GM12872 (cell line): ENCODE results near the gene IL17B.

ENCODE experiments used
- TF ChIP-seq, protein P1 (sequence below): IDR thresholded peaks from 3 replicates; pipeline ENCODE4 v1.5.1; 2011; ENCODE audit warnings: low read depth, mild to moderate bottlenecking, low read length, moderate library complexity; ENCODE audit not compliant: insufficient read depth

Gene IL17B

DNA sequence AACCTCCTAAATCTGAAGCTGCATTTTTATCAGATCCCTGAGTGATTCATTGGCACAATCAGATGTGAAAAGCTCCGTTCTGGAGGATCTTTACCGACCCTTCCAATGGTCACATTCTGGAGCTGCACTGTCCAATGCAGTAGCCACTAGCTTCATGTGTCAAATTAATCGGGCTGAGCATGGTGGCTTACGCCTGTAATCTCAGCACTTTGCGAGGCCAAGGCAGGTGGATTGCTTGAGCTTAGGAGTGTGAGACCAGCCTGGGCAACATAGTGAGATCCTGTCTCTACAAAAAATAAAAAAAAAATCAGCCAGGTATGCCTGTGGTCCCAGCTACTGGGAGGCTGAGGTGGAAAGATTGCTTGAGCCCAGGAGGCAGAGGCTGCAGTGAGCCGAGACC, 3.7 kb downstream of the IL17B start:
- TF ChIP-seq, protein P1, sequence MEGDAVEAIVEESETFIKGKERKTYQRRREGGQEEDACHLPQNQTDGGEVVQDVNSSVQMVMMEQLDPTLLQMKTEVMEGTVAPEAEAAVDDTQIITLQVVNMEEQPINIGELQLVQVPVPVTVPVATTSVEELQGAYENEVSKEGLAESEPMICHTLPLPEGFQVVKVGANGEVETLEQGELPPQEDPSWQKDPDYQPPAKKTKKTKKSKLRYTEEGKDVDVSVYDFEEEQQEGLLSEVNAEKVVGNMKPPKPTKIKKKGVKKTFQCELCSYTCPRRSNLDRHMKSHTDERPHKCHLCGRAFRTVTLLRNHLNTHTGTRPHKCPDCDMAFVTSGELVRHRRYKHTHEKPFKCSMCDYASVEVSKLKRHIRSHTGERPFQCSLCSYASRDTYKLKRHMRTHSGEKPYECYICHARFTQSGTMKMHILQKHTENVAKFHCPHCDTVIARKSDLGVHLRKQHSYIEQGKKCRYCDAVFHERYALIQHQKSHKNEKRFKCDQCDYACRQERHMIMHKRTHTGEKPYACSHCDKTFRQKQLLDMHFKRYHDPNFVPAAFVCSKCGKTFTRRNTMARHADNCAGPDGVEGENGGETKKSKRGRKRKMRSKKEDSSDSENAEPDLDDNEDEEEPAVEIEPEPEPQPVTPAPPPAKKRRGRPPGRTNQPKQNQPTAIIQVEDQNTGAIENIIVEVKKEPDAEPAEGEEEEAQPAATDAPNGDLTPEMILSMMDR: no peak

DNA sequence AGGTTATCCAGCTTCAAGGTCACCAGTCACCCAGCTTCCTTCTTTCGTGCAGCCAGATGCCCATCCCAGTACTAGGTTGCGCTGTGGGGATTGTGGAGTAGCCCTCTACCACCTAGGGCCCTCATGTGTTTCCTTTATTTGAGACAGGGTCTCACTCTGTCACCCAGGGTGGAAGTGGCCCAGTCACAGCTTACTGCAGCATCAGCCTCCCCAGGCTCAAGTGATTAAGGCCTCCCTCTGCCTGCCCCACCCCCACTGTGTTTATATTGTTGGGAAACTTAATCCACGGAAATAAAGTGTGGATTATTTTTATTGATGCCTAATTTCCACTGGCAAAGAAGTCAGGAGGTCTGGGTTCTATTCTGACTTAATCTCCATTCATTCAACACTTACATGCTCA, 4.3 kb downstream of the IL17B start:
- TF ChIP-seq, protein P1: no peak

DNA sequence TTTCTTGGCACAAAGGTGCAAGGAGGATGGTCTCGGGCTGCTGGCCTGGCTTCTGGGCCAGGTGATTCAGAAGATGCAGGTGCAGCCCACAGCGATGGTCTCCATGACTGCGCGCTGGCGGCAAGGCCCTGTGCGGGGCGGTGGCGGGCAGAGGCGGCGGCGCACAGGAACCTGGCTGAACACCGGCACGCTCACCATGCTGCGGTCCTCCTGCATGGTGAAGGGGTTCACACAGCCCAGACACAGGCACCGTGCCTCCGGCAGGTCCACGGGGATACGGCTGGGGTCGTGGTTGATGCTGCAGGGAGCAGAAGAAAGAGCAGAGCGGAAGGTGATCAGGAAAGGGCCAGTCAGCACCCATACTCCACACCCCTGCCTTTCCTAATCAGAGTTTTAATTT, 4.8 kb downstream of the IL17B start:
- TF ChIP-seq, protein P1: no peak

DNA sequence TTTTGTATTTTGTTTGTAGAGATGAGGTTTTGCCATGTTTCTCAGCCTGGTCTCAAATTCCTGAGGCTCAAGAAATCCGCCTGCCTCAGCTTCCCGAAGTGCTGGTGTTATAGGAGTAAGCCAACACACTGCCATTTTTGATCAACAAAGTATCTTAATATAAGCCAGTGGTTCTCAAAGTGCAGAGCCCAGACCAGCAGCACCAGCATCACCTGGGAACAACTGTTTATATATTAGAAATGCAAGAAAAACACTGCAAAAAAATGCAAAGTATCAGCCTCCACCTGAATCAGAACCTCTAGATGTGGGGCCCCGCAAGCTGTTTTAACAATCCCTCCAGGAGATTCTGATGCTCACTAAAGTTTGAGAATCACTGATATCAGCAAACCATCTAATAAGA, 6.2 kb downstream of the IL17B start:
- TF ChIP-seq, protein P1: no peak

DNA sequence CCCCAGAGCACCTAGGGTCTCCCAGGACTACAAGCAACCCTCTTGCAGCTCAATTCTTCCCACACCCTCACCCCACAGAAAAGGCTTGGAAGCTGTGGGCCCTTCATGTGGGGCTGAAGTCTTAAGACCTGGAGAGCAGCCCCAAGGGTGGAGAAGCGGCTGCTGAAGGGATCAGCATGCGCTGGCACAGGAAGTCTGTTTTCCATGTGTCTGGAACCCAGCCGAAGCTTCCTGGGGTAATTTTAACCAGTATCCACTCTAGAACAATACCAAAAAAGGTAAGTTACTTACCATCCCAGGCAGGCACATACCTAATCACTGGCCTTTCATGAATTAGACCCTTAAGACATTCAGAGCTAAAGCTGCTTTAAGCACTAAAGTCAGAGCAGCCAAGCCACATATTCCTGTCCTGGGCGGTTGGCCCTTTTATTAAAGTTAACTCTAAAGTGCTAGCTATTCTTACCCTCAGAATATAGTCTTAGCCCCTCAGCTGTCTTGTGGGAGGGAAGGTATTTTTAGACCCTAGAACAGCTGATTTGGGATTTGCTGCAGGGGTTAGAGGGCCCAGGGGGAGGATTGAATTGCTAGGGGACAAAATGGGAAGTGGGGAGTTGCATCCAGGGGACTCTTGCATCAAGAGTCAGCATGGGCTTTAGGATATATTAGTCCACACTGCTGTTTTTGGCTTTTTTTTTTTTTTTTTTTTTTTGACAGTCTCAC, 6.9 kb downstream of the IL17B start:
- TF ChIP-seq, protein P1: no peak

DNA sequence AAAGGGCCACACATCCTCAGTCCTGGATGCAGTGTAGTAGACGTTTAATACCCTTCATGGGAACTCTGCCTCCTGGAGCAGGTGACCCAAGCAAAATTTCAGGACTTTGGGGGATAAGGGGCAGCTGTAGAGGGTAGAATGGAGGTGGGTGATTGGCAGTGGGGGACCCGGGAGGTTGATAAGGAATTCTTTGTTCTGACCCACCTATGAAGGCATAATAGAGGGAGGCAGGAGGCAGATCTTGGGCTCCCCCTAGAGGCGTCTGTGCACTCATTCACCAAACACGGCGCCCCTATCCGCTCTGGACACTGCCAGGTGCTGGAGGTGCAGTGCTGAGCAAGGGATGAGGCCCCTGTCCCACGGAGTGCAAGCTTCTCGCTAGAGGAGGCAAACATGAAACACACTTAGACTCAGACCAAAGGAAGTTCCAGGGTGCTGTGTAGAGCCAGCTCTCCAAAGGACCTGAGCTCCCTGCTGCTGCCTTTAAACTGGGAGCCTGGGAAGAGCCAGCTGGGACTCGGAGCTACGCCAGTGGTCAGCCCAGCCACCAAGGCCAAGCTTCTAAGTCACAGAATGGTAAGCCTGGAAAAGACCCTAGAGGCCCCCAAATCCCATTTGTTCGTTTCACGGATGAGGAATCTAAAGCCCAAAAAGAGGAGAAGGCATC, 7.7 kb downstream of the IL17B start:
- TF ChIP-seq, protein P1: peak; percentile 95

DNA sequence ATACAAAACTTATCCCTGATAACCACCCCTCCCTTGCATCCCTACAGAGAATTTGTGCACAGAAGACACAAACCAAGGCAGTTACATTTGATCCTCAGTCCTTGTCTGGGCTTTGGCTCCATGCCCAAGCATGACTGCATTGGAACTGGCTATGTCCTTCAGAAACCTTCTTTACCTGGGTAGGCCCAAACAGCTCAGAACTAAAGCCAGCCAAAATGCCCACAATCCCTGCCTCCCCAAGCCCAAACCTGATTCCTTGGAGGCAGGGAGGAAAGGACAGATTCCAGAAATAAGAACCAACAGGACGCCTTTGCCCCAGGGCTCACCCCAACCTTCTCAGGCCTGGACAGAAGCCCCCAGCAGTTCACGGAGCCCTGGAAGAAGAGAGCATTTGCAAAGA, 8.2 kb downstream of the IL17B start:
- TF ChIP-seq, protein P1: no peak
